HCT116 (cell line): ENCODE results near the gene MAMLD1. TPM values are rescaled to one million over a fixed set of nuclear protein-coding genes. Genes with fewer than 3 reads are reported as not detected.

ENCODE experiments used
- ATAC-seq: fragments of 200-7000 bp; cut with Tn5 transposase; 2 replicates; pipeline ENCODE4 v1.9.1; 2020; ENCODE audit warnings: mild to moderate bottlenecking, moderate library complexity
- BruUV-seq: library from RNA; stranded (reverse); fragments of 400-500 nt; replicated peaks from 2 replicates; lab custom pipeline; 2021; lab: Mats Ljungman, UMichigan
- CTCF ChIA-PET: fragments of 300-600 bp; sonication (Branson Sonifier 250); formaldehyde crosslinking; loops from one replicate; lab custom pipeline; 2021; ENCODE audit warnings: antibody characterized with exemption; lab: Charles Lee
- POLR2A ChIA-PET: fragments of 300-600, 350-600 bp; sonication (Branson Sonifier 250); formaldehyde crosslinking; loops from one replicate; lab custom pipeline; 2021; ENCODE audit warnings: antibody characterized with exemption; lab: Charles Lee
- RAD21 ChIA-PET, 2 experiments: fragments of 300-600 bp; sonication (Branson Sonifier 250); formaldehyde crosslinking; loops; one replicate each; lab custom pipeline; 2023; ENCODE audit warnings: low total read pairs in 2 of 2; ENCODE audit not compliant: uncharacterized antibody in 2 of 2, unreplicated experiment in 2 of 2, low non-redundant PET in 1 of 2; lab: Charles Lee
- DNase-seq: peaks from one replicate; pipeline ENCODE4 v3.0.0-alpha.2; 2010; ENCODE audit warnings: low read depth, low spot score
- H2AFZ ChIP-seq: fragments of 200-600 bp; shearing (Covaris generic), sonication (generic); 2 replicates; pipeline ENCODE4 v1.6.1; 2017; ENCODE audit warnings: low read depth, mixed run types, mixed read lengths, antibody characterized with exemption, low read length; ENCODE audit not compliant: poor library complexity, severe bottlenecking
- H3K27ac ChIP-seq: 2 replicates; pipeline ENCODE4 v1.5.1; 2012; ENCODE audit warnings: low read depth, low read length
- H3K27me3 ChIP-seq: fragments of 200-600 bp; sonication (generic); 2 replicates; pipeline ENCODE4 v1.6.1; 2016; ENCODE audit warnings: mixed run types, low read length, mixed read lengths; ENCODE audit not compliant: insufficient read depth
- H3K36me3 ChIP-seq, 2 experiments: fragments of 200-500 bp in 1 of 2; fragments of 200-600 bp in 1 of 2; sonication (Bioruptor generic) in 1 of 2; sonication (generic) in 1 of 2; 2 replicates each; pipeline versions ENCODE4 v1.5.1 to v1.6.1; 2014 to 2016; ENCODE audit warnings: low read length in 2 of 2, inconsistent platforms in 1 of 2, mixed read lengths in 1 of 2, mixed run types in 1 of 2; ENCODE audit not compliant: insufficient read depth in 2 of 2, control insufficient read depth in 1 of 2
- H3K4me1 ChIP-seq, 2 experiments: fragments of 200-600 bp in 1 of 2; sonication (generic) in 1 of 2; 2 replicates each; pipeline versions ENCODE4 v1.5.1 to v1.6.1; 2012 to 2017; ENCODE audit warnings: low read length in 2 of 2, inconsistent platforms in 1 of 2, mild to moderate bottlenecking in 1 of 2, mixed read lengths in 1 of 2, mixed run types in 1 of 2, moderate library complexity in 1 of 2; ENCODE audit not compliant: insufficient read depth in 2 of 2, control insufficient read depth in 1 of 2
- H3K4me2 ChIP-seq: fragments of 200-600 bp; sonication (generic); 2 replicates; pipeline ENCODE4 v1.6.1; 2017; ENCODE audit warnings: mixed run types, low read length, mixed read lengths
- H3K4me3 ChIP-seq, 2 experiments: fragments of 200-600 bp in 1 of 2; sonication (generic) in 1 of 2; replicated peaks in 1 of 2; 2 replicates each; pipeline ENCODE4 v1.5.1; 2011 to 2016; ENCODE audit warnings: low read length in 2 of 2, control low read depth in 1 of 2, low read depth in 1 of 2, mild to moderate bottlenecking in 1 of 2, mixed read lengths in 1 of 2, mixed run types in 1 of 2
- H3K79me2 ChIP-seq: fragments of 200-600 bp; sonication (generic); 2 replicates; pipeline ENCODE4 v1.6.1; 2017; ENCODE audit warnings: mild to moderate bottlenecking, mixed run types, low read length, moderate library complexity, mixed read lengths; ENCODE audit not compliant: insufficient read depth
- H3K9ac ChIP-seq: fragments of 200-600 bp; sonication (generic); 2 replicates; pipeline ENCODE4 v1.6.1; 2016; ENCODE audit warnings: low read length, mixed read lengths
- H3K9me2 ChIP-seq: fragments of 200-600 bp; sonication (generic), shearing (Covaris generic); 2 replicates; pipeline ENCODE4 v1.6.1; 2017; ENCODE audit warnings: mixed run types, mild to moderate bottlenecking, moderate library complexity; ENCODE audit not compliant: insufficient read depth
- H3K9me3 ChIP-seq, 2 experiments: fragments of 200-500 bp in 1 of 2; fragments of 200-600 bp in 1 of 2; sonication (Bioruptor generic) in 1 of 2; sonication (generic) in 1 of 2; 2 replicates each; pipeline ENCODE4 v1.6.1; 2014 to 2017; ENCODE audit warnings: low read length in 2 of 2, mixed read lengths in 2 of 2, inconsistent platforms in 1 of 2, low read depth in 1 of 2, mild to moderate bottlenecking in 1 of 2, mixed run types in 1 of 2, moderate library complexity in 1 of 2; ENCODE audit not compliant: control insufficient read depth in 1 of 2, insufficient read depth in 1 of 2
- H4K20me1 ChIP-seq: fragments of 200-600 bp; sonication (generic), shearing (Covaris generic); 2 replicates; pipeline ENCODE4 v1.6.1; 2017; ENCODE audit warnings: mixed run types, mild to moderate bottlenecking, moderate library complexity; ENCODE audit not compliant: insufficient read depth
- CBX3 ChIP-seq: IDR thresholded peaks from 2 replicates; pipeline ENCODE4 v1.6.1; 2012; ENCODE audit warnings: low read depth
- ELF1 ChIP-seq: IDR thresholded peaks from 2 replicates; pipeline ENCODE4 v1.6.1; 2012; ENCODE audit warnings: low read depth, borderline replicate concordance
- EZH2 ChIP-seq: fragments of 200-600 bp; sonication (generic); IDR thresholded peaks from 2 replicates; pipeline ENCODE4 v1.6.1; 2017; ENCODE audit warnings: antibody characterized with exemption, mixed run types
- FOSL1 ChIP-seq: IDR thresholded peaks from 2 replicates; pipeline ENCODE4 v1.6.1; 2012; ENCODE audit warnings: low read depth
- JUND ChIP-seq: IDR thresholded peaks from 2 replicates; pipeline ENCODE4 v1.6.1; 2012
- MAX ChIP-seq: IDR thresholded peaks from 2 replicates; pipeline ENCODE4 v1.6.1; 2012
- POLR2A ChIP-seq: IDR thresholded peaks from 2 replicates; pipeline ENCODE4 v1.7.0; 2011; ENCODE audit warnings: borderline replicate concordance; ENCODE audit not compliant: insufficient read depth, insufficient read length; ENCODE audit errors: extremely low read depth
- POLR2AphosphoS5 ChIP-seq: IDR thresholded peaks from 2 replicates; pipeline ENCODE4 v1.6.1; 2011; ENCODE audit warnings: mild to moderate bottlenecking, low read depth, low read length, moderate library complexity
- REST ChIP-seq: IDR thresholded peaks from 2 replicates; pipeline ENCODE4 v1.6.1; 2012; ENCODE audit warnings: low read depth
- SIN3A ChIP-seq: IDR thresholded peaks from 2 replicates; pipeline ENCODE4 v1.6.1; 2012; ENCODE audit warnings: low read depth
- SP1 ChIP-seq: IDR thresholded peaks from 2 replicates; pipeline ENCODE4 v1.6.1; 2012; ENCODE audit warnings: low read depth
- SRF ChIP-seq: IDR thresholded peaks from 2 replicates; pipeline ENCODE4 v1.6.1; 2012; ENCODE audit warnings: low read depth
- TCF7L2 ChIP-seq: IDR thresholded peaks from 2 replicates; pipeline ENCODE4 v1.7.0; 2011; ENCODE audit warnings: borderline replicate concordance, inconsistent platforms; ENCODE audit not compliant: insufficient read depth, insufficient read length; ENCODE audit errors: extremely low read depth
- YY1 ChIP-seq: IDR thresholded peaks from 2 replicates; pipeline ENCODE4 v1.6.1; 2011; ENCODE audit warnings: low read length, low read depth, moderate library complexity, mild to moderate bottlenecking; ENCODE audit not compliant: insufficient replicate concordance; ENCODE audit errors: extremely low read depth
- intact Hi-C: fragments of 100-400 bp; cut with micrococcal nuclease; formaldehyde crosslinking; loops from 2 replicates; pipeline ENCODE4 v1.10.0; 2022
- total RNA-seq: library from RNA; stranded (reverse); gene quantifications from one replicate; pipeline ENCODE4 v1.2.1, GENCODE V29; 2021; ENCODE audit not compliant: unreplicated experiment

The MAMLD1 gene
- total RNA-seq, 1 experiment from 2014 or later, result 3.6 TPM

- no peak for TF ChIP-seq SP1
- no peak for TF ChIP-seq POLR2A
Observed at GRCh38 chrX:150358651-150359050, 4.5 kb upstream of the MAMLD1 start (continued).

DNA sequence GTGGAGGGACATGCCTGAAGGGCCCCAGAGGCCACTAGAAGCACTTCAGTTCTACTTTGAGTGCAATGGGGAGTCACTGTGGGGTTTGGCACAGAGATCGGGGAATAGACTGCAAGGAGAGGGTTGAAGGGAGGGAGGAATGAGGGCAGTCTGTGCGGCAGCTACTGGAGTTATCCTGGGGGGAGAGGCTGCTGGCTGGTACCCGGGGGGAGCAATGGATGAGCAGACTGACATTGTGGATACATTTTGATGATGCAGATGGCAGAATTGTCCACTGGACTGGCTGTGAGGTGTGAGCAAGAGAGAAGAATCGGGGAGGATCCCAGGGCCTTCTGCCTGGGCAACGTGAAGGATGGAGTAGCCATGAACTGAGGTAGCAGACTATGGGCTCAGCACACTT is 2.8 kb upstream of the MAMLD1 start:
- Histone ChIP-seq H3K36me3 (no peaks in the 10 kb centered on the region), H3K79me2 (no peaks in the 10 kb centered on the region), H3K4me2 (no peak overlapping the region), H4K20me1 (no peaks in the 10 kb centered on the region), H3K27me3 (no peaks in the 10 kb centered on the region), H3K4me1 (peaks cover 2 to 6% of the 10 kb centered on the region in 2 experiments; a peak in 1 of 4 replicates), H3K9me3 (no peaks in the 10 kb centered on the region), H3K4me3 (no peak overlapping the region), H3K27ac (no peak overlapping the region), H2AFZ (no peak overlapping the region), H3K9ac (no peak overlapping the region)
- intact Hi-C loops, result loop anchor here (5.0 to 10.0 kb wide), 2 partner anchors 326 to 398 kb away; no protein-coding TSS in a partner anchor
- BruUV-seq, result no TSS peak
- ChIA-PET CTCF (interaction anchor here (1.1 kb wide), 1 partner anchor 147 kb away, joined by 3 read pairs; no protein-coding TSS in a partner anchor), POLR2A (no interaction called here)
- no peak for ATAC-seq
- TF ChIP-seq EZH2, result no peak
- TF ChIP-seq CBX3, result no peak
- TF ChIP-seq, all 23 proteins: peak for 0
- DNase-seq, result no peak
- H3K9me2 ChIP-seq, result no peaks in the 10 kb centered on the region
- RAD21 ChIA-PET, result no interaction called here

DNA sequence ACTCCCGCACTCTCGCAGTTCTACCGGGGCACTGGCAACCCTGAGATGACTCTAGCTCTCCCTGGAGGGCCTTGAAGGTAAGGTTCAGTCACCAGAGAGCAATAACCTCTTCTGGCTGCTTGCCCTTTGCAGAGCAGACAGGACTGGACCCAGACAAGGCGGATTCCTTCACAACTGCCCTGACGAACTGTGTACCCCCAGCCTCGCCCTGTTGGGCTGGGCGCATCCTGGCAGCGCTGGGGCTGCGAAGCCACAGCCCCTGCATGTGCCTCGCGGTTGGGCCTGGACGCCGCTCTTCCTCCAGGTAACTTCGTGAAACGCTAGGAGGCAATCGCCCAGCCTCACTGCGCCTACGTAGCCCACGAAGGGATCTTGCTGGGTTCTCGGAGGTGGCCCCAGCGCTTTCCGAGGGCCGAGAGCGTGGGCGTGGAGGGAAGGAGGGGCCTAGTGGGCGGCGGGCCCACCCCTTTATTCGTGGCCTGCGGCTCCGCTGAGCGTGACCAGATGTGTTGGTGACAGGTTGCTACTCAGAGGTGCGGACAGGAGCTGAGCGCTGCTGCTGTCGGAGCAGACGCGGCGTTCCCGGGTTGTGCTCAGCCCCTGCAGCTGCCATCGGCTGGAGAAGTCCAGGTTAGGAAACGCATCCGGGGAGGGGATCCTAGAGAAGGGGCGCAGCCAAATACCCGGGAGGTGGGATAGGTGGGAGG is 1.9 kb upstream of the MAMLD1 start:
- Histone ChIP-seq H3K27me3 (no peaks in the 10 kb centered on the region), H3K79me2 (no peaks in the 10 kb centered on the region), H4K20me1 (no peaks in the 10 kb centered on the region), H3K4me1 (peaks cover 2 to 10% of the 10 kb centered on the region in 2 experiments; a peak in 1 of 4 replicates), H3K9me2 (no peaks in the 10 kb centered on the region), H3K4me2 (no peak overlapping the region), H3K4me3 (no peak overlapping the region), H2AFZ (no peak overlapping the region), H3K9ac (no peak overlapping the region), H3K36me3 (no peaks in the 10 kb centered on the region), H3K9me3 (no peaks in the 10 kb centered on the region), H3K27ac (no peak overlapping the region)
- CTCF ChIA-PET, result interaction anchor here (1.1 kb wide), 1 partner anchor 148 kb away, joined by 3 read pairs; no protein-coding TSS in a partner anchor
- ATAC-seq, result no peak
- BruUV-seq, result no TSS peak
- POLR2A ChIA-PET, result no interaction called here
- intact Hi-C loops, result loop anchor here (5.0 to 10.0 kb wide), 2 partner anchors 326 to 399 kb away; no protein-coding TSS in a partner anchor
- RAD21 ChIA-PET, result no interaction called here
- no peak for DNase-seq
- TF ChIP-seq REST, result no peak
- TF ChIP-seq POLR2AphosphoS5, result no peak
- no peak for TF ChIP-seq ELF1
- TF ChIP-seq EZH2, result no peak
- TF ChIP-seq FOSL1, result no peak
- no peak for TF ChIP-seq JUND
- TF ChIP-seq POLR2A, result no peak
- no peak for TF ChIP-seq MAX
- TF ChIP-seq YY1, result no peak
- no peak for TF ChIP-seq SIN3A
- TF ChIP-seq TCF7L2, result no peak
- TF ChIP-seq SRF, result no peak
